GM19455 (cell line): ENCODE measurements around the gene EHHADH.
"Not testable (repeated sequence)": the region's sequence is repeated elsewhere in the genome, so short reads cannot be mapped to it uniquely, and the experiment has no call there.

ENCODE experiments used
- ATAC-seq: cut with Tn5 transposase; IDR thresholded peaks from one replicate; pipeline ENCODE4 v1.9.1; 2021; ENCODE audit not compliant: unreplicated experiment

The EHHADH gene

DNA sequence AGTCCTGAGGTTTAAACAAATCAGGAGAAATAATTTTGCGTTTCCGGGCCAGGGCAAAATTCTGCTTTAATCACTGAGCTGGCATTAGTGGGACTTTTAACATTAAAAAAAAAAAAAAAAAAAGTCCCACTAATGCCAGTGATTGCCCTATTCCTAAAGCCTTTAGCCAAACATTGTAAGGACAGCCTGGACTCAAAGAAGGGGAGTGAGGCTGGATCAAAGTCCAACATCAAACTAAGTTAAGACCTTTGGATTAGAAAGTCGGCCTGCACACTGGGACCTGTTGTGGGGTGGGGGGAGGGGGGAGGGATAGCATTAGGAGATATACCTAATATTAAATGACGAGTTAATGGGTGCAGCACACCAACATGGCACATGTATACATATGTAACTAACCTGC is 716 bp downstream of the EHHADH start:
- ATAC-seq, result not testable (repeated sequence)

DNA sequence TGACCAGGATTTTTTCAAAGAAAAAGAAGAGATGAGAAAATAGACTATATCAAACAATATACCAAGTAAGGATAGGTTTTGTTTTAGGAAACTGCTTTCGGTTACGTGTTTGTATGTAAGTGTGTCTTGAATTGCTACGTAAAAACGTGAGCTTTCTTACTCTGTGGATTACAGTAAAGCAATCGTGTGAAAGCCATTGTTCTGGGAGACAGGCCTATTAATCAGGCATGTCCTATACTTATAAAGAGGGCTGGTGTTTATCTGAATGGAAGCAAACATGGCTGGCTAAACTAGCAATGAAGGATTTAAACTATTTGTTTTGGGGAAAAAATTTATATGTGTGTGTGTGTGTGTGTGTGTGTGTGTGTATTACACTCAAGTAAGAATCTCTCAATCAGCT is 2.6 kb downstream of the EHHADH start:
- ATAC-seq, result no peak

DNA sequence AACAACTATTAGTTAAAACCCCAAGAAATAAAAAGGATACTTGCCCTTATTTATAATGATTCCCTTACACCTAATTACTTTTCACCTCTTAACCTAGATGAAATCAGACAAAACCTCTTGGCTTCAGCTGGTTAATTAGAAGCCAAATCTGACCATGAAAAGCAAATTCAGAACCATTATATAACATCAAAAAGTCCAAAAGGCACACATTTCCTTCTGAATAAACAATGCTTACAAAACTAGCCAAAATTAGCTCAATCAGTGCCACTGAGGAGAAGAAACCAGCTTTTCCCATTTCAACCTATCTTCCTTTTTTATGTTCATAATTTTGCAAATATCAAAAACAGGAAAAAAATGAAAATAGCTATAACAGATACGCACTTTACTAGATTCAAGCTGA is 3.2 kb downstream of the EHHADH start:
- ATAC-seq, result no peak

- ATAC-seq, result no peak
These were observed 3.6 kb downstream of the EHHADH start for GRCh38 chr3:185250247-185250646.

DNA sequence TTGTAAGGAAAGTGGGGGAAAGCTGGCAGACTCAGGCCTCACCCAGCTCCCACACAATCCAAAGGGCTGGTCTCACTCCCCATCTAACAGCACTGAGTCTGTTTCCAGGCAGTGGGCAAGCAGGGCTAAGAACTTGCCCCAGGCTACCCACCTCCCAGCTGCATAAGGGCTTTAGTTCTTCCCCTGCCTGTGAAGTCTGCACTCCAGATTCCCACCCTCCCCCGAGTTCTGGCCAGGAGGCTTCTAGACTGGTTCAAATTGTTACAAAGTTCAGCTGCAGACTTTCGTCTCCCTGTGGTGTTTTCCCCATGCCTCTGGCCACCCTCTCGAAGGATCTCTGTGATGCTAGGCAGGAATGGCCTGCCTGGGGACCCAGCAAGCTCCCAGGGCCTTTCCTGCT is 11.2 kb downstream of the EHHADH start:
- ATAC-seq, result no peak

GRCh38 chr3:185236969-185237368 is 16.9 kb downstream of the EHHADH start:
- no peak for ATAC-seq

DNA sequence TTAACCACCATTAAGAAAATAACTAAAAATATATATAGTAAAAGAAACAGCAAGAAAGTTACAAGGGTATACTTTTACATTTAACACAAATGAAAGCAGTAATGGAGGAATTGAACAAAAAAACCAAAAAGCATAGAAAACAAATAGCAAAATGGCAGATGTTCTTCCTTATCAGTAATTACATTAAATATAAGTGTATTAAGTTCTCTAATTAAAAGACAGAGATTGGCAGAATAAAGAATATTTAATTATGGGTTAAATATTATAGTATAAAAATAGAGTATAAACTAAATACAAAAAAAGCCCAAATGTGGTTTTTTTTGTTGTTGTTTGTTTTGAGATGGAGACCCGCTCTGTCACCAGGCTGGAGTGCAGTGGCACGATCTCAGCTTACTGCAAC is 20.5 kb downstream of the EHHADH start:
- ATAC-seq, result no peak

- not testable (repeated sequence) for ATAC-seq
These were observed 27.3 kb downstream of the EHHADH start for GRCh38 chr3:185226526-185226925.

- no peak for ATAC-seq
These were observed 28.3 kb downstream of the EHHADH start for GRCh38 chr3:185225523-185225922.

GRCh38 chr3:185225080-185225479 is 28.8 kb downstream of the EHHADH start:
- no peak for ATAC-seq

DNA sequence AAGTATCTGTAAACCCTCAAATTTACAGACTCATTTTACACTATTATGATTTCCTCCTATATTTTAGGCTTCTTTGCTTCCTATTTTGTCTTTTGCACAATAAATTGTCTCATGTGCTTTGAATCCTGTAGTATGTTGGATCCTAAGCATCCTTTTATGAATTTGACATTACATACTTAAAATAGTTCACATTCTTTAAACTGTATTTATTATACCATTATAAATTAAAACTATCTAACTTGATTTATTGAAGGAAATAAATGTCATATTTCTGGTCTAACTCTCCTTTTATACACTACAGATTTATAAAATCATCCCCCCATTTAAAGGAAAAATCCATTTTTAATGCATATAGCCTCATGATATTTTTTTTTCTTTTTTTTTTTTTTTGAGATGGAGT is 32.6 kb downstream of the EHHADH start:
- ATAC-seq, result no peak

GRCh38 chr3:185216607-185216958 is 37.3 kb downstream of the EHHADH start:
- ATAC-seq, result no peak

DNA sequence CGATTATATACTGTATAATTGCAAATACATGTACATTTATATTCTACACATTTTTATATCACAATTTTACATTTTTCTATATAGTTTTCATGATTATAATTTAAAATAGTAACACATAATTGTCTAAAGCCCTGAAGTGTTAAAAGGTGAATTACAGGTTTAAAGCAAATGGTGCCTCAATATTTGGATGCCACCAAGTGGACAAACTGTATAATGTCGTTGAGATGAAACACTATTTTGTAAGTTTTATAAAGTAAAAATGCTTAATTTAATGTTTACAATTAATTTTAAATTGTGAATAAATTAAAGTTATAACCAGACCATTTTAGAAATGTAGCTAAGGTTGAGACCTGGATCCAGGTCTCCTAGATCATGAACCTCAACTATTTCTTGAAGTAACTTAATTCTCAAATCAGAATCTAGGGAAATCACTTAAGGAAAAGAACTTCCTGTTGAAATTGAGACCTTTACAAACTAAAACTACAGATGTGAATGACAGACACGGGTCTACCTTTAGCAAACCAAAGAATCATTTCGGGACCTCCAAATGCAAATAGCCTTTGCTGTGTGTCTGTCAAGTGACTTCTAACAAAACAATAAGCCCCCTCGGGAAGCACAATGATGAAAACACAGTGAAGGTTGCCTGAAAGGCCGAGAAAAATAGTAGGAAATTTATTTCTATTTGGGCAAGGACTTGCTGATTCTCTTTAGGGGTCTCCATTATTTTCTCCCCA is 37.8 kb downstream of the EHHADH start:
- ATAC-seq, result no peak

DNA sequence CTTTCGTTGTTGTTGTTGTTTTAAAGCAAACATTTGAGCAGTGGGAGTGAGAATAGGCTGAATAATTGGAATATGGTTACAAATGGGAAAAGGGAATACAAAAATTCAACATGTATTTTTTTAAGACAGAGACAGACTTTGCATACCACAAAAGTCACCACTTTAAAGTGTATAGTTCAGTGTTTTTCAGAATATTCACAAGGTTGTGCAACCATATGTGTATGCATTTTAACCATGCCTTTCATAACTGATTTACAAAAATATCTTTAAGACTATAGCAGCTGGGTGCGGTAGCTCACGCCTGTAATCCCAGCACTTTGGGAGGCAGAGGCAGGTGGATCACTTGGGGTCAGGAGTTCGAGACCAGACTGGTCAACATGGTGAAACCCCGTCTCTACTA is 41.3 kb downstream of the EHHADH start:
- ATAC-seq, result no peak

- ATAC-seq, result no peak
These were observed 41.8 kb downstream of the EHHADH start for GRCh38 chr3:185212086-185212485.

DNA sequence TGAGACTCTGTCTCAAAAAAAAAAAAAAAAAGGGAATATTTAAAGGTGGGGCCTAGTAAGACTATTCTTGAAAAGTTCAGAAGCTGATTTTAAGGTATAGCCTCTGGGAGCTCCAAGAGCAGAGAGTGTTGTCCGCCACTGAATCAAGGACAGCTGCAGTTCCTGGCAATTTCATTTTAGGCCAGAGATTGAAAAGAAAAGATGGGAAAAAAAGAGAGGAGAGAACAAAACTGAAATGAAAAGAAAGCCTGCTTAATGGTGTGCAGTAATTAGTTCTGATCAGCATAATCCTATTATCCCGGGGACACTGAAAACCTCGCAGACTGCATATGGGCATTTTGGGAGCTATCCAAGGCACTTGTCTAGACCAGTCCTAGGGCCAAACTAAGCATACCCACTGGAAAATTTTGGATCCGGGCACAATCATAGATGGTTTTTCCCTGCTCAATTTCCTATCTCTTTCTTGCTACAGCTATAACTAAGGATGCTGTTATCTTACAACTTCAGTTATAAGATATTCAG is 43.2 kb downstream of the EHHADH start:
- ATAC-seq, result no peak

DNA sequence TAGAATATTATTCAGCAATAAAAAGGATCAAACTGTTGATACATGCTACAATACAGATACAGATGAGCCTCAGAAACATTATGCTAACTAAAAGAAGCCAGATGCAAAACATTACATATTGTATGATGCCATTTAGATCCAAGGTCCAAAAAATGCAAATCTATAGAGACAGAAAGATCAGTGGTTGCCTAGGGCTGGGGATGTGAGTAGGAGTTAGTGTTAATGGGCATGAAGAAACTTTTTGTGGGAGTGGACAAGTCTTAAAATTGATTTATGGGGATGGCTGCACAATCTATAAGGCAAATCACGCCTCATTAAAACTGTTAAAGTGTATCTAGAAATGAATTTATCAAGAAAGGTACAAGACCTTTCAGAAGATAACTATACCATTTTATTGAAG is 45.0 kb downstream of the EHHADH start:
- ATAC-seq, result no peak

DNA sequence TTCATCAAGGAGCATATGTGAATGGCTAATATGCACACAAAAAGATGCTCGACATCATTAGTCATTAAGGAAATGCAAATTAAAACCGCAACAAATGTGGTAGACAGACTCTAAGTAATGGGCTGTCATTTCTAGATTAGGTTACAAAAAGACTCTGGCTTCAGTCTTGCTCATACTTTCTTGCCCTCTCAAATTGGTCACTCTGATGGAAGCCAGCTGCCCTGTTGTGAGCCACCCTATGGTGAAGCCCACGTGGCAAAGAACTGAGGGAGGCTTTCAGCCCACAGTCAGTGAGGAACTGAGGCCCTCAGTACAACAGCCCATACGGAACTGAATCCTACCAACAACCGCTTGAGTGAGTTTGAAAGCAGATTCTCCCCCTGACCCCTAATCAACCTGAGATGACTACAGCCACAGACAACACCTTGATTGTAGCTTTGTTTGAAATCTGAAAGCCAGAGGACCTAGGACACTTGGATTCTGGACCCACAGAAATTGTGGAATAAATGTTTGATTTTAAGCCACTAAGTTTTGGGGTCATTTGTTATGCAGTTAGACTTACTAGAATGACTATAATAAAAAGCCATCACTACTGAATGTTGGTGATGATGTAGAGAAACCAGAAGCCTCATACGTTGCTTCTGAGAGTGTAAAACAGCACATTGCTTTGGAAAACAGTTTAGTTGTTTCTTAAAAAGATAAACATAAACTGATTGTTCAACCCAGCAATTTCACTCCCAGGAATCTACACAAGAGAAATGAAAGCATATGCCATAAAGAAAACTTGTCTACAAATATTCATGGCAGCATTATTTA is 45.7 kb downstream of the EHHADH start:
- peak; percentile 97 for ATAC-seq

DNA sequence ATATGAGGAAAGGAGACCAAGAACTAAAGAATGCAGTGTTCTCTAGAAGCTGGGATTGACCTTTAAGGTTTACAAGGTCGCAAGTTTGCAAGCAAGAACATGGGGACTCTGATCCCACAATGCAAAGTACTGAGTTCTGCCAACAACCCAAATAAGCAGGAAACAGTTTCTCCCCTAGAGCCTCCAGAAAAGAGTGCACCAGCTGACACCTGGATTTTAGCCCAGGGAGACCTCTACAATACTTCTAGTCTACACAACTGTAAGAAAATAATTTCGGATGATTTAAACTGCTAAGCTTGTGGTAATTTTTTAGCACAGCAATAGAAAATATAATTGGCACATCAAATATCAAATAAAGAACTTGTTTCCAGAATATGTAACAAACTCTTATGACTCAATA is 46.4 kb downstream of the EHHADH start:
- ATAC-seq, result no peak

- ATAC-seq, result no peak
These were observed 48.0 kb downstream of the EHHADH start for GRCh38 chr3:185205865-185206264.

DNA sequence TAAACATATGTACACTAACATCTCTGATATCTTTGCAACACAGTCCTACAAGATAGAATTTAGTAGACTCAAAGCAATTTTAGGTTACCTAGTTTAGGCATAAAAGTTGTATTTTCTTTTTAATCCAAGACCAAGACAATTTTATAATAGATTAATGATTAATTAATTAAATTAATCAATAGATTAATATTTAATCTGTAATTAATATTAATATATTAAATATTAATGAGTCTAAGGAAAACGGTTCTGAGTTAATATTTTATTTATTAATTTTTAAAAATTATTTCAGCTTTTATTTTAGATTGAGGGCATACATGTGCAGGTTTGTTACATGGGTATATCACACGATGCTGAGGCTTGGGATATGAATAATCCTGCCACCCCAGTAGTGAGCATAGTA is 49.0 kb downstream of the EHHADH start:
- ATAC-seq, result no peak

GRCh38 chr3:185200639-185201038 is 53.2 kb downstream of the EHHADH start:
- ATAC-seq, result no peak
